ENCODE results near the gene GAL3ST1.

GAL3ST1 gene

DNA sequence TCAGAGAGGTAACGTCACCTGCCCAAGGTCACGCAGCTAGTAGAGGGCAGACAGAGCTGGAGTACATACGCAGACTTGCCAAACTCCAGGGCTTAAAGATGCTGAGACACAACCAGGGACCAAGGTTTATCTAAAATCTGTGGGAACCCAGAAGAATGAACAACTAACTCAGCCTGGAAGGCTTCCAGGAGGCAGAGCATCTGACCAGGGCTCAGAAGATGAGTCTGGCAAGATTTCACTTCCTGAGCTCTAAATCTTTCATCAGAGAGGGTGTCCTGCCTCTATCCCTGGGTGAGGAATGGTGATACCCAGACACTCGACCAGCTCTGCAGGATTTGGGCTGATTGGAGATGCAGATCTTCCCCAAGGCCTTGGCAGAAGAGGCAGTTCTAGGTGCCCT, 9.1 kb downstream of the GAL3ST1 start:
- TF ChIP-seq, protein P1, sequence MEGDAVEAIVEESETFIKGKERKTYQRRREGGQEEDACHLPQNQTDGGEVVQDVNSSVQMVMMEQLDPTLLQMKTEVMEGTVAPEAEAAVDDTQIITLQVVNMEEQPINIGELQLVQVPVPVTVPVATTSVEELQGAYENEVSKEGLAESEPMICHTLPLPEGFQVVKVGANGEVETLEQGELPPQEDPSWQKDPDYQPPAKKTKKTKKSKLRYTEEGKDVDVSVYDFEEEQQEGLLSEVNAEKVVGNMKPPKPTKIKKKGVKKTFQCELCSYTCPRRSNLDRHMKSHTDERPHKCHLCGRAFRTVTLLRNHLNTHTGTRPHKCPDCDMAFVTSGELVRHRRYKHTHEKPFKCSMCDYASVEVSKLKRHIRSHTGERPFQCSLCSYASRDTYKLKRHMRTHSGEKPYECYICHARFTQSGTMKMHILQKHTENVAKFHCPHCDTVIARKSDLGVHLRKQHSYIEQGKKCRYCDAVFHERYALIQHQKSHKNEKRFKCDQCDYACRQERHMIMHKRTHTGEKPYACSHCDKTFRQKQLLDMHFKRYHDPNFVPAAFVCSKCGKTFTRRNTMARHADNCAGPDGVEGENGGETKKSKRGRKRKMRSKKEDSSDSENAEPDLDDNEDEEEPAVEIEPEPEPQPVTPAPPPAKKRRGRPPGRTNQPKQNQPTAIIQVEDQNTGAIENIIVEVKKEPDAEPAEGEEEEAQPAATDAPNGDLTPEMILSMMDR (IDR thresholded peaks at IDR 0.05; ENCODE audit: low read depth, low read length) = no peak
- Histone ChIP-seq H3K36me3 (no peaks in the 10 kb centered on the region), H3K27me3 (ENCODE audit: insufficient read depth, low read depth, severe bottlenecking) (no peaks in the 10 kb centered on the region), H3K27ac (no peak overlapping the region), H3K4me3 (ENCODE audit: low read depth, low read length) (no peak overlapping the region), H3K9me3 (ENCODE audit: severe bottlenecking) (no peaks in the 10 kb centered on the region)
- DNase-seq = no peak

DNA sequence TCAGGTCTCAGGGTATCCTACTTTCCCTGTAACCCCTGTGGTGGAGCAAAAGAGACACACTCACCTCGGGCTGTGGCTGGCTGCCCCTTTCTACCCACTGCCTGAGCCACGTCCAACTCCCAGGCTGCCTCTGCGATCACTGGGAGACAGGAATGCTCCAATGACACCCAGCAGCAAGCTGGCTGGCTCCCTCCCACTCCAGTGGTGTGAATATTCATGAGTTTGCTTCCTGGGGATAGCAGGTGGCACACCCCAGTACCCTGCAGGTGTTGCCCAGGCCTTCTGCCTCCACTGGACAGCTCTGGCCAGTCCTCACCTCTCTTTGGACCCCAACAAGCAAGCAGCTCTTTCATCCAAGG, 9.7 kb downstream of the GAL3ST1 start:
- Histone ChIP-seq H3K9me3 (ENCODE audit: severe bottlenecking) (no peaks in the 10 kb centered on the region), H3K4me3 (ENCODE audit: low read depth, low read length) (no peak overlapping the region), H3K27me3 (ENCODE audit: insufficient read depth, low read depth, severe bottlenecking) (no peaks in the 10 kb centered on the region), H3K27ac (no peak overlapping the region), H3K36me3 (no peaks in the 10 kb centered on the region)
- TF ChIP-seq, protein P1 (IDR thresholded peaks at IDR 0.05; ENCODE audit: low read depth, low read length) = no peak
- DNase-seq = no peak

GRCh38 chr22:30564045-30564760, 10.3 kb downstream of the GAL3ST1 start:
- Histone ChIP-seq H3K27me3 (ENCODE audit: insufficient read depth, low read depth, severe bottlenecking) (no peaks in the 10 kb centered on the region), H3K36me3 (no peaks in the 10 kb centered on the region), H3K4me3 (ENCODE audit: low read depth, low read length) (no peak overlapping the region), H3K27ac (no peak overlapping the region), H3K9me3 (ENCODE audit: severe bottlenecking) (no peaks in the 10 kb centered on the region)
- DNase-seq = no peak
- TF ChIP-seq, protein P1 (IDR thresholded peaks at IDR 0.05; ENCODE audit: low read depth, low read length) = no peak

DNA sequence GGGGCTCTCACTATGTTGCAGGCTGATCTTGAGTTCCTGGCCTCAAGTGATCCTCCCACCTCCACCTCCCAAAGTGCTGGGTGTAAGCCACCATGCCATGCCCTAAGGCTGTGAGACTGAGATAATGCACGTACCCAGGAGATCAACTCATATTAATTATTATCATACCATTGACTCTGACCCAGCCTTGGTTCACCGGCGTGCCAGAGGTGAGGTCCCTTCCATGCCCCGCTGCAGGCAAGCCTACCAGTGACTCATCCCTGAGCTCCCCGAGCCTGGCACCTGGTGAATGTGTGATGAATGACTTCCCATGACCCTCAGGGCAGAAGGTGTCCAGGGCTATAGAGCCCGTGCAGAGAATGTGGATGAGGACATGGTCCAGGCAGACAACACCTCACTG, 12.1 kb downstream of the GAL3ST1 start:
- TF ChIP-seq, protein P1 (IDR thresholded peaks at IDR 0.05; ENCODE audit: low read depth, low read length) = no peak
- no peaks in the 10 kb centered on the region for H3K36me3 ChIP-seq
- H3K27me3 ChIP-seq (ENCODE audit: insufficient read depth, low read depth, severe bottlenecking) = no peaks in the 10 kb centered on the region
- no peaks in the 10 kb centered on the region for H3K9me3 ChIP-seq (ENCODE audit: severe bottlenecking)
- H3K27ac ChIP-seq = no peak overlapping the region
- H3K4me3 ChIP-seq (ENCODE audit: low read depth, low read length) = no peak overlapping the region
- DNase-seq = no peak

GRCh38 chr22:30561402-30562189, 12.9 kb downstream of the GAL3ST1 start:
- TF ChIP-seq, protein P1 (IDR thresholded peaks at IDR 0.05; ENCODE audit: low read depth, low read length) = no peak
- Histone ChIP-seq H3K4me3 (ENCODE audit: low read depth, low read length) (no peak overlapping the region), H3K27ac (no peak overlapping the region), H3K9me3 (ENCODE audit: severe bottlenecking) (no peaks in the 10 kb centered on the region), H3K36me3 (no peaks in the 10 kb centered on the region), H3K27me3 (ENCODE audit: insufficient read depth, low read depth, severe bottlenecking) (no peaks in the 10 kb centered on the region)
- DNase-seq = no peak

Data from WERI-Rb-1 (cell line).